WTC11 (cell line): ENCODE measurements around the gene FITM2. TPM values are rescaled to one million over a fixed set of nuclear protein-coding genes. Genes with fewer than 3 reads are reported as not detected.

Experiments used
- ATAC-seq: fragments of 200-7000 bp; cut with Tn5 transposase; 2 replicates; pipeline ENCODE4 v1.10.0; 2021; ENCODE audit warnings: mild to moderate bottlenecking, moderate library complexity
- CTCF ChIA-PET: fragments of 300-600 bp; sonication (Branson Sonifier 250); formaldehyde crosslinking; loops from one replicate; lab custom pipeline; 2021; ENCODE audit warnings: antibody characterized with exemption; lab: Charles Lee
- POLR2A ChIA-PET: fragments of 350-600 bp; sonication (Branson Sonifier 250); formaldehyde crosslinking; loops from one replicate; lab custom pipeline; 2021; ENCODE audit warnings: antibody characterized with exemption; lab: Charles Lee
- DNase-seq: peaks from one replicate; pipeline ENCODE4 v3.0.0; 2021; ENCODE audit warnings: low spot score
- H3K27ac Mint-ChIP-seq: 2 replicates; pipeline ENCODE4 v1.8.0; 2021; ENCODE audit warnings: mixed read lengths
- H3K27me3 Mint-ChIP-seq: 2 replicates; pipeline ENCODE4 v1.8.0; 2021; ENCODE audit warnings: low read depth, mild to moderate bottlenecking, moderate library complexity, mixed read lengths
- H3K36me3 Mint-ChIP-seq: 2 replicates; pipeline ENCODE4 v1.8.0; 2021; ENCODE audit warnings: mixed read lengths
- H3K4me1 Mint-ChIP-seq: 2 replicates; pipeline ENCODE4 v1.8.0; 2022; ENCODE audit warnings: mixed read lengths
- H3K4me3 Mint-ChIP-seq: 2 replicates; pipeline ENCODE4 v1.8.0; 2021; ENCODE audit warnings: mild to moderate bottlenecking, moderate library complexity, mixed read lengths
- H3K9me3 Mint-ChIP-seq: 2 replicates; pipeline ENCODE4 v1.8.0; 2021; ENCODE audit warnings: mixed read lengths
- CREM ChIP-seq: sonication (generic); formaldehyde crosslinking; IDR thresholded peaks from 2 replicates; pipeline ENCODE4 v1.8.1; 2022; ENCODE audit warnings: mild to moderate bottlenecking, missing genetic modification reagents, moderate library complexity
- CTCF ChIP-seq: fragments of 200-600 bp; IDR thresholded peaks from 2 replicates; pipeline ENCODE4 v1.8.0; 2022; ENCODE audit warnings: antibody characterized with exemption
- FOXK1 ChIP-seq: sonication (generic); formaldehyde crosslinking; IDR thresholded peaks from 2 replicates; pipeline ENCODE4 v1.8.0; 2022; ENCODE audit warnings: mild to moderate bottlenecking, moderate library complexity, missing genetic modification reagents
- FOXP4 ChIP-seq: sonication (generic); formaldehyde crosslinking; IDR thresholded peaks from 2 replicates; pipeline ENCODE4 v1.8.0; 2022; ENCODE audit warnings: mild to moderate bottlenecking, missing genetic modification reagents
- GABPB1 ChIP-seq: sonication (generic); formaldehyde crosslinking; IDR thresholded peaks from 2 replicates; pipeline ENCODE4 v1.8.1; 2023; ENCODE audit warnings: mild to moderate bottlenecking, missing genetic modification reagents
- NFE2L1 ChIP-seq: sonication (generic); formaldehyde crosslinking; IDR thresholded peaks from 2 replicates; pipeline ENCODE4 v1.8.1; 2023; ENCODE audit warnings: missing genetic modification reagents
- NR2C2 ChIP-seq: sonication (generic); formaldehyde crosslinking; IDR thresholded peaks from 2 replicates; pipeline ENCODE4 v1.8.0; 2022; ENCODE audit warnings: mild to moderate bottlenecking, missing genetic modification reagents
- OVOL2 ChIP-seq: fragments of 250-450 bp; sonication (Bioruptor Pico); IDR thresholded peaks from 2 replicates; pipeline ENCODE4 v1.9.0; 2021; ENCODE audit warnings: mild to moderate bottlenecking, borderline replicate concordance
- PREB ChIP-seq: sonication (generic); formaldehyde crosslinking; IDR thresholded peaks from 2 replicates; pipeline ENCODE4 v1.8.1; 2022; ENCODE audit warnings: mild to moderate bottlenecking, missing genetic modification reagents, moderate library complexity, borderline replicate concordance
- SMAD3 ChIP-seq: sonication (generic); formaldehyde crosslinking; IDR thresholded peaks from 2 replicates; pipeline ENCODE4 v1.8.0; 2022; ENCODE audit warnings: missing genetic modification reagents, mild to moderate bottlenecking, borderline replicate concordance
- TP53 ChIP-seq: sonication (generic); formaldehyde crosslinking; IDR thresholded peaks from 2 replicates; pipeline ENCODE4 v1.8.1; 2023; ENCODE audit warnings: mild to moderate bottlenecking, missing genetic modification reagents
- ZBTB21 ChIP-seq: sonication (generic); formaldehyde crosslinking; IDR thresholded peaks from 2 replicates; pipeline ENCODE4 v1.8.1; 2023; ENCODE audit warnings: mild to moderate bottlenecking, missing genetic modification reagents, borderline replicate concordance
- ZNF219 ChIP-seq: sonication (generic); formaldehyde crosslinking; IDR thresholded peaks from 2 replicates; pipeline ENCODE4 v1.8.0; 2023; ENCODE audit warnings: missing genetic modification reagents, mild to moderate bottlenecking, borderline replicate concordance
- ZNF416 ChIP-seq: fragments of 250-450 bp; sonication (Bioruptor Pico); IDR thresholded peaks from 2 replicates; pipeline ENCODE4 v1.9.0; 2021; ENCODE audit warnings: mild to moderate bottlenecking, inconsistent platforms
- ZNF423 ChIP-seq: fragments of 250-450 bp; sonication (Bioruptor Pico); IDR thresholded peaks from 2 replicates; pipeline ENCODE4 v2.1.2; 2022; ENCODE audit warnings: mild to moderate bottlenecking, moderate library complexity
- total RNA-seq: library from RNA; stranded (reverse); gene quantifications from 3 replicates; pipeline ENCODE4 v1.2.3, GENCODE V29; 2021
- TF ChIP-seq, protein P1 (sequence below): fragments of 250-450 bp; sonication (Bioruptor Pico); IDR thresholded peaks from 2 replicates; pipeline ENCODE4 v1.9.0; 2021; ENCODE audit warnings: mild to moderate bottlenecking
- TF ChIP-seq, protein P2 (sequence below): fragments of 250-450 bp; sonication (Bioruptor Pico); IDR thresholded peaks from 2 replicates; pipeline ENCODE4 v2.1.2; 2022; ENCODE audit warnings: mild to moderate bottlenecking, moderate library complexity

Gene FITM2
- total RNA-seq, 1 experiment from 2014 or later = 2.0 TPM

GRCh38 chr20:44274303-44275017, 36.5 kb downstream of the FITM2 start (continued):
- TF ChIP-seq PREB (CRISPR knock-in tag) = no peak
- TF ChIP-seq OVOL2 (CRISPR knock-in tag) = no peak
- TF ChIP-seq, protein P1, sequence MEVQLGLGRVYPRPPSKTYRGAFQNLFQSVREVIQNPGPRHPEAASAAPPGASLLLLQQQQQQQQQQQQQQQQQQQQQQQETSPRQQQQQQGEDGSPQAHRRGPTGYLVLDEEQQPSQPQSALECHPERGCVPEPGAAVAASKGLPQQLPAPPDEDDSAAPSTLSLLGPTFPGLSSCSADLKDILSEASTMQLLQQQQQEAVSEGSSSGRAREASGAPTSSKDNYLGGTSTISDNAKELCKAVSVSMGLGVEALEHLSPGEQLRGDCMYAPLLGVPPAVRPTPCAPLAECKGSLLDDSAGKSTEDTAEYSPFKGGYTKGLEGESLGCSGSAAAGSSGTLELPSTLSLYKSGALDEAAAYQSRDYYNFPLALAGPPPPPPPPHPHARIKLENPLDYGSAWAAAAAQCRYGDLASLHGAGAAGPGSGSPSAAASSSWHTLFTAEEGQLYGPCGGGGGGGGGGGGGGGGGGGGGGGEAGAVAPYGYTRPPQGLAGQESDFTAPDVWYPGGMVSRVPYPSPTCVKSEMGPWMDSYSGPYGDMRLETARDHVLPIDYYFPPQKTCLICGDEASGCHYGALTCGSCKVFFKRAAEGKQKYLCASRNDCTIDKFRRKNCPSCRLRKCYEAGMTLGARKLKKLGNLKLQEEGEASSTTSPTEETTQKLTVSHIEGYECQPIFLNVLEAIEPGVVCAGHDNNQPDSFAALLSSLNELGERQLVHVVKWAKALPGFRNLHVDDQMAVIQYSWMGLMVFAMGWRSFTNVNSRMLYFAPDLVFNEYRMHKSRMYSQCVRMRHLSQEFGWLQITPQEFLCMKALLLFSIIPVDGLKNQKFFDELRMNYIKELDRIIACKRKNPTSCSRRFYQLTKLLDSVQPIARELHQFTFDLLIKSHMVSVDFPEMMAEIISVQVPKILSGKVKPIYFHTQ = no peak
- no peak for TF ChIP-seq ZNF416 (CRISPR knock-in tag)
- TF ChIP-seq, protein P2, sequence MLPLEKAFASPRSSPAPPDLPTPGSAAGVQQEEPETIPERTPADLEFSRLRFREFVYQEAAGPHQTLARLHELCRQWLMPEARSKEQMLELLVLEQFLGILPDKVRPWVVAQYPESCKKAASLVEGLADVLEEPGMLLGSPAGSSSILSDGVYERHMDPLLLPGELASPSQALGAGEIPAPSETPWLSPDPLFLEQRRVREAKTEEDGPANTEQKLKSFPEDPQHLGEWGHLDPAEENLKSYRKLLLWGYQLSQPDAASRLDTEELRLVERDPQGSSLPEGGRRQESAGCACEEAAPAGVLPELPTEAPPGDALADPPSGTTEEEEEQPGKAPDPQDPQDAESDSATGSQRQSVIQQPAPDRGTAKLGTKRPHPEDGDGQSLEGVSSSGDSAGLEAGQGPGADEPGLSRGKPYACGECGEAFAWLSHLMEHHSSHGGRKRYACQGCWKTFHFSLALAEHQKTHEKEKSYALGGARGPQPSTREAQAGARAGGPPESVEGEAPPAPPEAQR (CRISPR knock-in tag) = no peak

- no peak overlapping the region for H3K27ac Mint-ChIP-seq
- ATAC-seq = no peak
- H3K4me1 Mint-ChIP-seq = no peaks in the 10 kb centered on the region
- ChIA-PET POLR2A (no interaction called here), CTCF (interaction anchor here (1.0 to 3.0 kb wide), 5 partner anchors 10 to 56 kb away, joined by 3 to 25 read pairs (median 9); partner anchors contain the start of gene GDAP1L1)
- no peaks in the 10 kb centered on the region for H3K36me3 Mint-ChIP-seq
- no peaks in the 10 kb centered on the region for H3K27me3 Mint-ChIP-seq
- DNase-seq = no peak
- TF ChIP-seq GABPB1 (CRISPR knock-in tag) (no peak), CREM (CRISPR knock-in tag) (no peak), SMAD3 (CRISPR knock-in tag) (no peak), ZNF423 (no peak), ZNF219 (CRISPR knock-in tag) (no peak)
- H3K4me3 Mint-ChIP-seq = no peak overlapping the region
- H3K9me3 Mint-ChIP-seq = peaks cover 9% of the 10 kb centered on the region; the same call in 1 of the 2 replicates
Observed at GRCh38 chr20:44273231-44274215, 37.5 kb downstream of the FITM2 start.

GRCh38 chr20:44271915-44272663, 38.9 kb downstream of the FITM2 start:
- Mint-ChIP-seq H3K27me3 (no peaks in the 10 kb centered on the region), H3K4me3 (no peak overlapping the region), H3K9me3 (peaks cover 11% of the 10 kb centered on the region; the same call in 1 of the 2 replicates), H3K36me3 (no peaks in the 10 kb centered on the region), H3K4me1 (no peaks in the 10 kb centered on the region), H3K27ac (no peak overlapping the region)
- ChIA-PET CTCF (interaction anchor here (0.8 to 3.0 kb wide), 12 partner anchors 8 to 155 kb away, joined by 3 to 25 read pairs (median 8); partner anchors contain the start of genes FITM2 and GDAP1L1), POLR2A (no interaction called here)
- DNase-seq (peak; percentile 71), ATAC-seq (peak; percentile 95)
- no peak for TF ChIP-seq FOXP4
- no peak for TF ChIP-seq GABPB1 (CRISPR knock-in tag)
- TF ChIP-seq ZBTB21 (CRISPR knock-in tag) = 0 out of 2 replicates have a peak, but pooled peaks have one; percentile 29
- no peak for TF ChIP-seq SMAD3 (CRISPR knock-in tag)
- TF ChIP-seq CTCF = peak; percentile 34; the same call in 1 of the 2 replicates
- TF ChIP-seq NR2C2 (CRISPR knock-in tag) = no peak
- TF ChIP-seq FOXK1 = no peak
- no peak for TF ChIP-seq NFE2L1 (CRISPR knock-in tag)
- TF ChIP-seq TP53 (CRISPR knock-in tag) = no peak
